HG03571 (cell line): ENCODE data around the gene CFAP46.
A peak's percentile ranks its signal among the peaks of the same experiment; 100 is the strongest.
"Not testable (repeated sequence)": the region's sequence is repeated elsewhere in the genome, so short reads cannot be mapped to it uniquely, and the experiment has no call there.

Experiments used
- ATAC-seq: cut with Tn5 transposase; IDR thresholded peaks from one replicate; pipeline ENCODE4 v1.9.1; 2021; ENCODE audit not compliant: unreplicated experiment

The CFAP46 gene

GRCh38 chr10:132945125-132945893, 2.9 kb upstream of the CFAP46 start:
- no peak for ATAC-seq

- ATAC-seq = no peak
Measured at GRCh38 chr10:132944510-132944909, 2.1 kb upstream of the CFAP46 start.

- no peak for ATAC-seq
Measured at GRCh38 chr10:132943791-132944404, 1.5 kb upstream of the CFAP46 start.

- no peak for ATAC-seq
Measured at GRCh38 chr10:132943058-132943790, 854 bp upstream of the CFAP46 start.

- ATAC-seq = no peak
Measured at GRCh38 chr10:132941640-132942051, 724 bp downstream of the CFAP46 start.

GRCh38 chr10:132940791-132941465, 1.4 kb downstream of the CFAP46 start:
- no peak for ATAC-seq

GRCh38 chr10:132939957-132940790, 2.2 kb downstream of the CFAP46 start:
- ATAC-seq = peak; percentile 50

- ATAC-seq = no peak
Measured at GRCh38 chr10:132939378-132939955, 2.9 kb downstream of the CFAP46 start.

- no peak for ATAC-seq
Measured at GRCh38 chr10:132938472-132939339, 3.7 kb downstream of the CFAP46 start.

GRCh38 chr10:132937861-132938260, 4.5 kb downstream of the CFAP46 start:
- no peak for ATAC-seq

GRCh38 chr10:132934953-132935352, 7.4 kb downstream of the CFAP46 start:
- ATAC-seq = no peak

- ATAC-seq = no peak
Measured at GRCh38 chr10:132933308-132934042, 8.9 kb downstream of the CFAP46 start.

GRCh38 chr10:132932461-132933307, 9.7 kb downstream of the CFAP46 start:
- no peak for ATAC-seq

GRCh38 chr10:132931258-132932250, 10.8 kb downstream of the CFAP46 start:
- ATAC-seq = not testable (repeated sequence)

- ATAC-seq = not testable (repeated sequence)
Measured at GRCh38 chr10:132930701-132931100, 11.7 kb downstream of the CFAP46 start.

GRCh38 chr10:132929953-132930548, 12.3 kb downstream of the CFAP46 start:
- ATAC-seq = no peak
